ENCODE data around the gene RLBP1. TPM values are rescaled to one million over a fixed set of nuclear protein-coding genes. Genes with fewer than 3 reads are reported as not detected.

The RLBP1 gene
- total RNA-seq, 4 donors from 2014 or later, result not detected

- Histone ChIP-seq H3K36me3 (no peaks in the 10 kb centered on the region), H3K4me3 (no peak overlapping the region), H3K27ac (no peak overlapping the region), H3K9me3 (no peaks in the 10 kb centered on the region), H3K27me3 (no peaks in the 10 kb centered on the region), H3K4me1 (no peaks in the 10 kb centered on the region)
- no peak for TF ChIP-seq CTCF (IDR thresholded peaks at IDR 0.05)
- TF ChIP-seq POLR2A (IDR thresholded peaks at IDR 0.05), result no peak
- intact Hi-C loops (cut with DNase I; ENCODE audit: low total_unique reads), result loop anchor here (2.0 to 10.0 kb wide), 2 partner anchors 127 to 275 kb away; no protein-coding TSS in a partner anchor
- DNase-seq, result no peak
Measured at GRCh38 chr15:89179966-89180875, 41.2 kb downstream of the RLBP1 start.

GRCh38 chr15:89178307-89178977, 42.9 kb downstream of the RLBP1 start:
- DNase-seq, result no peak
- no peak for TF ChIP-seq CTCF (IDR thresholded peaks at IDR 0.05)
- TF ChIP-seq POLR2A (IDR thresholded peaks at IDR 0.05), result no peak

GRCh38 chr15:89177633-89178306, 43.6 kb downstream of the RLBP1 start:
- Histone ChIP-seq H3K4me3 (no peak overlapping the region), H3K36me3 (no peaks in the 10 kb centered on the region), H3K27ac (peak overlapping the region; percentile 20 to 24), H3K27me3 (no peaks in the 10 kb centered on the region), H3K4me1 (no peaks in the 10 kb centered on the region), H3K9me3 (no peaks in the 10 kb centered on the region)
- TF ChIP-seq POLR2A (IDR thresholded peaks at IDR 0.05) (no peak), CTCF (IDR thresholded peaks at IDR 0.05) (peak; percentile 79 to 92 (median 86))
- peak; percentile 64 to 70 for DNase-seq
- intact Hi-C loops (cut with DNase I; ENCODE audit: low total_unique reads), result loop anchor here (2.0 to 10.0 kb wide), 2 partner anchors 125 to 273 kb away; no protein-coding TSS in a partner anchor

More at GRCh38 chr15:89178307-89178977, 42.9 kb downstream of the RLBP1 start:
- Histone ChIP-seq H3K4me3 (no peak overlapping the region), H3K27ac (no peak overlapping the region), H3K27me3 (no peaks in the 10 kb centered on the region), H3K9me3 (no peaks in the 10 kb centered on the region), H3K36me3 (no peaks in the 10 kb centered on the region), H3K4me1 (no peaks in the 10 kb centered on the region)
- intact Hi-C loops (cut with DNase I; ENCODE audit: low total_unique reads), result loop anchor here (2.0 to 10.0 kb wide), 2 partner anchors 126 to 274 kb away; no protein-coding TSS in a partner anchor

GRCh38 chr15:89177116-89177515, 44.3 kb downstream of the RLBP1 start:
- no peak for TF ChIP-seq CTCF (IDR thresholded peaks at IDR 0.05)
- no peaks in the 10 kb centered on the region for H3K27me3 ChIP-seq
- no peak for DNase-seq
- no peaks in the 10 kb centered on the region for H3K36me3 ChIP-seq
- no peaks in the 10 kb centered on the region for H3K4me1 ChIP-seq
- no peak overlapping the region for H3K4me3 ChIP-seq
- peak overlapping the region; percentile 20 to 24 for H3K27ac ChIP-seq
- H3K9me3 ChIP-seq, result no peaks in the 10 kb centered on the region
- intact Hi-C loops (cut with DNase I; ENCODE audit: low total_unique reads), result loop anchor here (10.0 kb wide), 1 partner anchor 272 kb away; no protein-coding TSS in a partner anchor
